GM12865 (cell line): ENCODE measurements around the gene TDRD9.

ENCODE experiments used
- DNase-seq: peaks from one replicate; pipeline ENCODE4 v3.0.0; 2010; ENCODE audit warnings: low read depth
- H3K4me3 ChIP-seq: 2 replicates; pipeline ENCODE4 v1.5.1; 2011; ENCODE audit warnings: mild to moderate bottlenecking, low read depth, low read length, control low read depth
- CTCF ChIP-seq: IDR thresholded peaks from 2 replicates; pipeline ENCODE4 v1.5.1; 2011; ENCODE audit warnings: low read length, control low read depth, low read depth, inconsistent platforms; ENCODE audit not compliant: insufficient read depth; ENCODE audit errors: missing control alignments

The TDRD9 gene

GRCh38 chr14:103904493-103905107 is 23.7 kb upstream of the TDRD9 start:
- no peak overlapping the region for H3K4me3 ChIP-seq
- no peak for DNase-seq
- no peak for TF ChIP-seq CTCF

GRCh38 chr14:103905842-103906456 is 22.3 kb upstream of the TDRD9 start:
- H3K4me3 ChIP-seq = no peak overlapping the region
- peak; percentile 24 for TF ChIP-seq CTCF
- DNase-seq = no peak

GRCh38 chr14:103908580-103908979 is 19.7 kb upstream of the TDRD9 start:
- H3K4me3 ChIP-seq = no peak overlapping the region
- TF ChIP-seq CTCF = no peak

GRCh38 chr14:103909531-103910261 is 18.6 kb upstream of the TDRD9 start:
- DNase-seq = no peak
- TF ChIP-seq CTCF = no peak
- no peak overlapping the region for H3K4me3 ChIP-seq

More at GRCh38 chr14:103908580-103908979, 19.7 kb upstream of the TDRD9 start:
- DNase-seq = no peak

GRCh38 chr14:103910262-103910935 is 17.9 kb upstream of the TDRD9 start:
- peak; percentile 75 for TF ChIP-seq CTCF
- H3K4me3 ChIP-seq = no peak overlapping the region
- DNase-seq = peak; percentile 65

- H3K4me3 ChIP-seq = no peak overlapping the region
- DNase-seq = no peak
- TF ChIP-seq CTCF = no peak
Measured at GRCh38 chr14:103910984-103911383, 17.3 kb upstream of the TDRD9 start.
